ENCODE data around the gene FSIP1.

- TF ChIP-seq CTCF (IDR thresholded peaks at IDR 0.05): no peak
- TF ChIP-seq POLR2A (IDR thresholded peaks at IDR 0.05): no peak
Observed at GRCh38 chr15:39597751-39598185, 184.9 kb downstream of the FSIP1 start.
